NCI-H146 treated with DMSO at 0.1 percent for 48 hours (cell line): Measurements from ENCODE around the gene PSMD1.
A peak's percentile ranks its signal among the peaks of the same experiment; 100 is the strongest.
"Not testable (repeated sequence)": the region's sequence is repeated elsewhere in the genome, so short reads cannot be mapped to it uniquely, and the experiment has no call there.

ENCODE experiments used
- DNase-seq: peaks from one replicate; lab custom pipeline; 2025; ENCODE audit not compliant: unreplicated experiment; lab: John Stamatoyannopoulos, UW

PSMD1 gene

GRCh38 chr2:231056453-231057416, at the start of gene PSMD1:
Gene PSMD1 (plus strand): TSS chr2:231056867. CDS start chr2:231057026, 159 bp downstream.
- peak; percentile 68 for DNase-seq

GRCh38 chr2:231007286-231008098, 49.2 kb upstream of the PSMD1 start:
- DNase-seq = no peak

GRCh38 chr2:231008131-231008530, 48.5 kb upstream of the PSMD1 start:
- DNase-seq = no peak

- DNase-seq = no peak
Observed at GRCh38 chr2:231009236-231009919, 47.3 kb upstream of the PSMD1 start.

- DNase-seq = no peak
Observed at GRCh38 chr2:231010201-231010730, 46.4 kb upstream of the PSMD1 start.

GRCh38 chr2:231011526-231011925, 45.1 kb upstream of the PSMD1 start:
- no peak for DNase-seq

GRCh38 chr2:231012463-231012862, 44.2 kb upstream of the PSMD1 start:
- no peak for DNase-seq

- DNase-seq = no peak
Observed at GRCh38 chr2:231013820-231014219, 42.8 kb upstream of the PSMD1 start.

GRCh38 chr2:231015478-231015877, 41.2 kb upstream of the PSMD1 start:
- DNase-seq = no peak

GRCh38 chr2:231015926-231016325, 40.7 kb upstream of the PSMD1 start:
- no peak for DNase-seq

GRCh38 chr2:231016566-231017230, 40.0 kb upstream of the PSMD1 start:
- DNase-seq = no peak

- DNase-seq = no peak
Observed at GRCh38 chr2:231017231-231017598, 39.5 kb upstream of the PSMD1 start.

GRCh38 chr2:231018184-231018583, 38.5 kb upstream of the PSMD1 start:
- no peak for DNase-seq

- DNase-seq = not testable (repeated sequence)
Observed at GRCh38 chr2:231025059-231025458, 31.6 kb upstream of the PSMD1 start.

- no peak for DNase-seq
Observed at GRCh38 chr2:231028889-231029288, 27.8 kb upstream of the PSMD1 start.

- no peak for DNase-seq
Observed at GRCh38 chr2:231029563-231029962, 27.1 kb upstream of the PSMD1 start.

- DNase-seq = no peak
Observed at GRCh38 chr2:231030725-231031124, 25.9 kb upstream of the PSMD1 start.

GRCh38 chr2:231032575-231033140, 24.0 kb upstream of the PSMD1 start:
- no peak for DNase-seq

- no peak for DNase-seq
Observed at GRCh38 chr2:231033147-231034132, 23.2 kb upstream of the PSMD1 start.
